Neuronal stem cell (in vitro differentiated cells): ENCODE results near the gene SLC7A10.

Source experiments
- DNase-seq: peaks from one replicate; pipeline ENCODE4 v3.0.0-alpha.2; 2013; ENCODE audit warnings: low spot score
- H2AFZ ChIP-seq: one replicate; pipeline ENCODE4 v1.6.1; 2013; ENCODE audit warnings: mild to moderate bottlenecking, low read length, inconsistent platforms
- H2AK5ac ChIP-seq: 2 replicates; pipeline ENCODE4 v1.6.1; 2013; ENCODE audit warnings: low read depth, mild to moderate bottlenecking, inconsistent platforms, low read length, moderate library complexity, mixed read lengths
- H2BK120ac ChIP-seq: 2 replicates; pipeline ENCODE4 v1.6.1; 2013; ENCODE audit warnings: low read depth, mild to moderate bottlenecking, inconsistent platforms, low read length, moderate library complexity, mixed read lengths
- H2BK12ac ChIP-seq: one replicate; pipeline ENCODE4 v1.6.1; 2013; ENCODE audit warnings: low read length, inconsistent platforms
- H2BK15ac ChIP-seq: 2 replicates; pipeline ENCODE4 v1.6.1; 2013; ENCODE audit warnings: mild to moderate bottlenecking, low read length, inconsistent platforms, mixed read lengths
- H2BK5ac ChIP-seq: one replicate; pipeline ENCODE4 v1.6.1; 2013; ENCODE audit warnings: inconsistent platforms, mild to moderate bottlenecking, low read length, moderate library complexity
- H3K14ac ChIP-seq: one replicate; pipeline ENCODE4 v1.6.1; 2013; ENCODE audit warnings: low read length, inconsistent platforms
- H3K18ac ChIP-seq: 2 replicates; pipeline ENCODE4 v1.6.1; 2013; ENCODE audit warnings: low read length, inconsistent platforms
- H3K23ac ChIP-seq: 2 replicates; pipeline ENCODE4 v1.6.1; 2013; ENCODE audit warnings: low read depth, mild to moderate bottlenecking, mixed read lengths, low read length, inconsistent platforms; ENCODE audit not compliant: poor library complexity
- H3K27ac ChIP-seq: replicated peaks from 3 replicates; pipeline ENCODE4 v1.5.1; 2013; ENCODE audit warnings: low read length, inconsistent platforms
- H3K27me3 ChIP-seq, 3 experiments: 2 replicates each; pipeline ENCODE4 v1.6.1; 2013; ENCODE audit warnings: low read length in 3 of 3, mild to moderate bottlenecking in 2 of 3, inconsistent platforms in 1 of 3, low read depth in 1 of 3, mixed read lengths in 1 of 3, moderate library complexity in 1 of 3; ENCODE audit not compliant: control insufficient read depth in 3 of 3, insufficient read depth in 3 of 3
- H3K36me3 ChIP-seq, 2 donors: replicated peaks in 1 of 2; 2 replicates each; pipeline ENCODE4 v1.6.1; 2013; ENCODE audit warnings: low read length in 2 of 2; ENCODE audit not compliant: control insufficient read depth in 2 of 2, insufficient read depth in 2 of 2
- H3K4ac ChIP-seq: 2 replicates; pipeline ENCODE4 v1.6.1; 2013; ENCODE audit warnings: inconsistent platforms, mild to moderate bottlenecking, low read length, moderate library complexity
- H3K4me1 ChIP-seq, 2 donors: 1 replicate in 1 of 2; 2 replicates in 1 of 2; pipeline ENCODE4 v1.6.1; 2013; ENCODE audit warnings: low read length in 2 of 2, low read depth in 1 of 2; ENCODE audit not compliant: control insufficient read depth in 2 of 2, insufficient read depth in 1 of 2
- H3K4me2 ChIP-seq: one replicate; pipeline ENCODE4 v1.6.1; 2013; ENCODE audit warnings: mild to moderate bottlenecking, low read length, inconsistent platforms; ENCODE audit not compliant: insufficient read depth, poor library complexity, severe bottlenecking
- H3K4me3 ChIP-seq, 2 donors: 2 replicates each; pipeline ENCODE4 v1.5.1; 2013; ENCODE audit warnings: low read length in 2 of 2, mild to moderate bottlenecking in 2 of 2, inconsistent platforms in 1 of 2, moderate library complexity in 1 of 2
- H3K79me1 ChIP-seq: one replicate; pipeline ENCODE4 v1.6.1; 2013; ENCODE audit warnings: low read depth, mild to moderate bottlenecking, inconsistent platforms, low read length, moderate library complexity
- H3K9ac ChIP-seq: one replicate; pipeline ENCODE4 v1.6.1; 2013; ENCODE audit warnings: mild to moderate bottlenecking, low read depth, low read length, inconsistent platforms; ENCODE audit not compliant: poor library complexity
- H3K9me3 ChIP-seq, 2 donors: replicated peaks in 1 of 2; 2 replicates each; pipeline versions ENCODE3 to v1.6.1; 2013; ENCODE audit warnings: low read length in 2 of 2, mild to moderate bottlenecking in 2 of 2, inconsistent platforms in 1 of 2, low read depth in 1 of 2, mixed read lengths in 1 of 2, moderate library complexity in 1 of 2; ENCODE audit not compliant: control insufficient read depth in 2 of 2, insufficient read depth in 1 of 2
- H4K8ac ChIP-seq: one replicate; pipeline ENCODE4 v1.6.1; 2013; ENCODE audit warnings: low read depth, mild to moderate bottlenecking, inconsistent platforms, low read length, moderate library complexity
- H4K91ac ChIP-seq: one replicate; pipeline ENCODE4 v1.6.1; 2013; ENCODE audit warnings: low read length, low read depth, mild to moderate bottlenecking, inconsistent platforms; ENCODE audit not compliant: poor library complexity
- WGBS, 2 donors: extraction: QIAGEN DNeasy Blood & Tissue Kit; methylation state at CpG; one replicate each; pipeline ENCODE4 v1.1.7; 2013; ENCODE audit warnings: missing lambda C conversion rate in 2 of 2, mixed read lengths in 1 of 2; ENCODE audit not compliant: insufficient read length in 2 of 2, insufficient replicate concordance in 1 of 2; ENCODE audit errors: extremely low coverage in 2 of 2; 5-methylcytosine and 5-hydroxymethylcytosine counted together

SLC7A10 gene

DNA sequence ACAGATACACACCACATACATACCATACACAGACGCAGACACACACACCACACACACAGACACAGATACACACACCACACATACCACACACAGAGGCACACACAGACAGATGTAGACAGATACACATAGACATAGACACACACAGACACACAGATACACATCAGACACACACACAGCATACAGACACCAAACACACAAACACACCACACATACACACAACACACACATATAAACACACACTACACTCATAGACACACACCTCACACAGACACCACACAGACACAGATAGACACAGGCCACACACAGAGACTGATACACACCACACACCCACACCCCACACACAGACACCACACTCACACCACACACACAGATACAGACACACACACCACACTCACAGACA lies 24.9 kb upstream of the SLC7A10 start:
- WGBS, 2 donors: no CpG with 5 or more reads among the region's 1 CpG
- H4K8ac ChIP-seq: peak overlapping the region; percentile 20
- DNase-seq: no peak
- H3K9ac ChIP-seq: no peak overlapping the region
- H3K4ac ChIP-seq: no peak overlapping the region
- H2BK15ac ChIP-seq: peak overlapping the region; percentile 15
- peak overlapping the region; percentile 59 for H3K18ac ChIP-seq
- H3K79me1 ChIP-seq: peaks cover 2% of the 10 kb centered on the region
- H2BK5ac ChIP-seq: peak overlapping the region; percentile 75
- H2AFZ ChIP-seq: no peak overlapping the region
- no peak overlapping the region for H3K27ac ChIP-seq
- peak overlapping the region; percentile 87 for H3K23ac ChIP-seq
- H2BK12ac ChIP-seq: no peak overlapping the region
- H3K36me3 ChIP-seq: no peaks in the 10 kb centered on the region
- peak overlapping the region; percentile 69 for H2AK5ac ChIP-seq
- peak overlapping the region; percentile 73 for H3K14ac ChIP-seq
- H3K27me3 ChIP-seq: no peaks in the 10 kb centered on the region
- peaks cover 0 to 4% of the 10 kb centered on the region in 2 donors for H3K4me1 ChIP-seq
- no peak overlapping the region for H3K4me2 ChIP-seq
- H3K9me3 ChIP-seq: peaks cover 7 to 11% of the 10 kb centered on the region in 2 donors
- H4K91ac ChIP-seq: peak overlapping the region; percentile 88
- H2BK120ac ChIP-seq: no peak overlapping the region
- peak overlapping the region in 1 of 2 donors; percentile 68 for H3K4me3 ChIP-seq

DNA sequence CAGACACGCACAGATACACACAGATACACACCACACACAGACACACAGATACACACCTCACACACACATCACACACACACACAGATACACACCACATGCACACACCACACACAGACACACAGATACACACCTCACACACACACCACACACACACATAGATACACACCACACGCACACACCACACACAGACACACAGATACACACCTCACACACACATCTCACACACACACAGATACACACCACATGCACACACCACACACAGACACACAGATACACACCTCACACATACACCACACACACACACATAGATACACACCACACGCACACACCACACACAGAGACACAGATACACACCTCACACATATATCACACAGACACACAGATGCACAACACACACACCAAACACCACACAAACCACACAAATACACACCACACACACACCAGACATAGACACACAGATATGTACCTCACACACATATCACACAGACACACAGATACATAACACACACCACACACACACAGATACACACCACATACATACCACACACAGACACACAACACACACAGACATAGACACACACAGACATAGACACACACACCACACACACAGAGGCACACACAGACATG lies 24.2 kb upstream of the SLC7A10 start:
- no CpG with 5 or more reads among the region's 3 CpGs for WGBS, 2 donors
- no peak overlapping the region for H4K8ac ChIP-seq
- H3K14ac ChIP-seq: no peak overlapping the region
- DNase-seq: no peak
- H2AK5ac ChIP-seq: no peak overlapping the region
- H3K27me3 ChIP-seq: peaks cover 0 to 3% (median 0%) of the 10 kb centered on the region in 3 experiments
- H3K18ac ChIP-seq: no peak overlapping the region
- no peak overlapping the region for H4K91ac ChIP-seq
- peak overlapping the region in 1 of 2 donors; percentile 68 for H3K4me3 ChIP-seq
- H3K4me1 ChIP-seq: peaks cover 0 to 4% of the 10 kb centered on the region in 2 donors
- H3K4ac ChIP-seq: no peak overlapping the region
- no peak overlapping the region for H2BK120ac ChIP-seq
- peaks cover 2% of the 10 kb centered on the region for H3K79me1 ChIP-seq
- H2BK5ac ChIP-seq: no peak overlapping the region
- no peak overlapping the region for H3K4me2 ChIP-seq
- H3K23ac ChIP-seq: no peak overlapping the region
- H2BK12ac ChIP-seq: no peak overlapping the region
- no peak overlapping the region for H2AFZ ChIP-seq
- no peaks in the 10 kb centered on the region for H3K36me3 ChIP-seq
- peaks cover 12 to 14% of the 10 kb centered on the region in 2 donors for H3K9me3 ChIP-seq
- no peak overlapping the region for H3K27ac ChIP-seq
- H2BK15ac ChIP-seq: no peak overlapping the region
- H3K9ac ChIP-seq: no peak overlapping the region

DNA sequence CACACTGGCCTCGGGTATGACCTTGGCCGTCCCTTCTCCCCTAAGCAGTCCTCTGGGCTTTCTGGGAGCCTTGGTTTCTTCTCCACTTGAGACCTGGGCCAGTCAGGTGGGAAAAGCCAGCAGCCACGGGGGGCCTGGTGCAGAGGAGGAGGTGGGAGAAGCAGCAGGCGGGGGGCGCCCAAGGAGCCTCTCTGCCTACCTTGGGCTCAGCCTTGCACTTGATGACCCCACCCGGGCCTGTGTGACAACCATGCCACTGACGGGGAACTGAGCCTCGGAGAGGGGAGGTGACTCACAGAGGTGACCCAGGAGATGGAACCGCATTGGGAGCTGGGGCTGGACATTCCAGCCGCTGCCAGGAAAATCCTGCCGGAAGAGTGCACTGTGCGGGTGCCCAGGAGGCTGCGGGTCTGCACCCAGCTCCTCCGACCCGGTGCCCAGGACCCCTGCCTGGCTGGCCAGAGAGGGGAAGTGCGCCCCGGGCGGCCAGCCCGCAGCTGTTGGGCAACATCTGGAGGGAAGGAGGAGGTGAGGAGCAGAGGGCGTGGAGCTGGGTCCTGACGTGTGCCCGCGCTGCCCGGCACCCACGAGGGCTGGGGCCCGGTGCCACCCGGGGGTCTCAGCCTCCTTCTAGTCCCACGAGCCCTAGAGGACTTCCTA lies 23.4 kb upstream of the SLC7A10 start:
- H4K8ac ChIP-seq: no peak overlapping the region

DNA sequence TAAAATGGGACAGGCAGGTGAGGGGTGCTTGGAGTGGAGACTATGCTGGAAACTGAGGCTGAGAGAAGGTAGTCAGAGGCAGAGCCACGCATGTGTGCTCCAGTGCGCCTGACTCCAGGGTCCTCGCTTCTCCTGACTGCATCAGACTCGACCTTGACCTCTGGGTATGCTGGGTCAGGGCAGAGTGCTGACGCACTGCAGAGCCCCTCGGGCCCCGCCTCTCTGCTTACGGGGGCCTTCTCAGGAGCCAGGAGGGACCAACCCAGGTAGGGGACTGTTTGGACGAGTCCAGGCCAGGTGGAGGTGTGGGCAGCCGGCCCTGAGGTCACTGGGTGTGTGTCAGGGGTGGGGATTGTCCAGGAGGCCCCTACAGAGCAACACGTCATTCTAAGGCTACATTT lies 22.9 kb upstream of the SLC7A10 start:
- no peak for DNase-seq
- no peak overlapping the region for H3K4ac ChIP-seq

More for the DNA sequence above, 23.4 kb upstream of the SLC7A10 start:
- no peak overlapping the region for H2AK5ac ChIP-seq
- H3K27me3 ChIP-seq: peaks cover 0 to 3% (median 0%) of the 10 kb centered on the region in 3 experiments
- H3K14ac ChIP-seq: no peak overlapping the region
- no peak overlapping the region for H2BK120ac ChIP-seq
- H3K18ac ChIP-seq: no peak overlapping the region
- peaks cover 0 to 4% of the 10 kb centered on the region in 2 donors for H3K4me1 ChIP-seq
- no peak overlapping the region for H2BK12ac ChIP-seq
- H3K4me3 ChIP-seq: no peak overlapping the region
- no peak overlapping the region for H3K27ac ChIP-seq
- H2AFZ ChIP-seq: no peak overlapping the region
- no peak for DNase-seq
- no peak overlapping the region for H3K4me2 ChIP-seq
- H3K79me1 ChIP-seq: peaks cover 2% of the 10 kb centered on the region
- no peak overlapping the region for H2BK5ac ChIP-seq
- H3K9ac ChIP-seq: no peak overlapping the region
- no peak overlapping the region for H3K4ac ChIP-seq
- no CpG with 5 or more reads among the region's 28 CpGs for WGBS, 2 donors
- peaks cover 12 to 14% of the 10 kb centered on the region in 2 donors for H3K9me3 ChIP-seq
- H2BK15ac ChIP-seq: no peak overlapping the region
- peak overlapping the region; percentile 18 for H3K23ac ChIP-seq
- H3K36me3 ChIP-seq: no peaks in the 10 kb centered on the region
- H4K91ac ChIP-seq: no peak overlapping the region

More for the DNA sequence above, 22.9 kb upstream of the SLC7A10 start:
- peaks cover 0 to 3% (median 0%) of the 10 kb centered on the region in 3 experiments for H3K27me3 ChIP-seq
- H3K36me3 ChIP-seq: no peaks in the 10 kb centered on the region
- no CpG with 5 or more reads among the region's 11 CpGs for WGBS, 2 donors
- no peak overlapping the region for H4K91ac ChIP-seq
- no peak overlapping the region for H2AFZ ChIP-seq
- H3K27ac ChIP-seq: no peak overlapping the region
- H2BK12ac ChIP-seq: no peak overlapping the region
- H4K8ac ChIP-seq: peak overlapping the region; percentile 25
- peaks cover 0 to 4% of the 10 kb centered on the region in 2 donors for H3K4me1 ChIP-seq
- no peak overlapping the region for H3K18ac ChIP-seq
- no peak overlapping the region for H3K4me2 ChIP-seq
- peaks cover 12 to 14% of the 10 kb centered on the region in 2 donors for H3K9me3 ChIP-seq
- H3K14ac ChIP-seq: no peak overlapping the region
- H3K79me1 ChIP-seq: peaks cover 2% of the 10 kb centered on the region
- H2BK15ac ChIP-seq: no peak overlapping the region
- no peak overlapping the region for H2AK5ac ChIP-seq
- H3K9ac ChIP-seq: no peak overlapping the region
- peak overlapping the region; percentile 10 for H3K23ac ChIP-seq
- H2BK120ac ChIP-seq: no peak overlapping the region
- no peak overlapping the region for H3K4me3 ChIP-seq
- H2BK5ac ChIP-seq: no peak overlapping the region
